PC-3 (cell line): ENCODE data around the gene OTOF. TPM values are rescaled to one million over a fixed set of nuclear protein-coding genes. Genes with fewer than 3 reads are reported as not detected.

Source experiments
- ATAC-seq: fragments of 200-7000 bp; cut with Tn5 transposase; 2 replicates; pipeline ENCODE4 v1.9.1; 2020; ENCODE audit warnings: mild to moderate bottlenecking, moderate library complexity
- BruUV-seq: library from RNA; stranded (reverse); fragments of 400-500 nt; replicated peaks from 2 replicates; lab custom pipeline; 2021; lab: Mats Ljungman, UMichigan
- CTCF ChIA-PET: fragments of 300-600 bp; sonication (Branson Sonifier 250); formaldehyde crosslinking; loops from one replicate; lab custom pipeline; 2022; ENCODE audit warnings: antibody characterized with exemption; lab: Charles Lee
- POLR2A ChIA-PET: fragments of 300-600 bp; sonication (Branson Sonifier 250); formaldehyde crosslinking; loops from one replicate; lab custom pipeline; 2022; ENCODE audit warnings: antibody characterized with exemption; ENCODE audit not compliant: unreplicated experiment; lab: Charles Lee
- DNase-seq: peaks from one replicate; pipeline ENCODE4 v3.0.0-alpha.2; 2015
- H2AFZ ChIP-seq: fragments of 300-600 bp; sonication (generic); 2 replicates; pipeline ENCODE4 v1.6.0; 2016; ENCODE audit warnings: antibody characterized with exemption, low read length
- H3F3A ChIP-seq: fragments of 300-600 bp; sonication (generic); one replicate; pipeline ENCODE4 v1.6.0; 2017; ENCODE audit warnings: antibody characterized with exemption, low read length, control low read depth, mild to moderate bottlenecking; ENCODE audit not compliant: unreplicated experiment
- H3K27ac ChIP-seq: fragments of 300-600 bp; sonication (generic); 2 replicates; pipeline ENCODE4 v1.5.1; 2016; ENCODE audit warnings: mild to moderate bottlenecking, low read length
- H3K27me3 ChIP-seq: fragments of 300-600 bp; sonication (generic); 2 replicates; pipeline ENCODE4 v1.6.1; 2016; ENCODE audit warnings: low read length, mixed read lengths
- H3K36me3 ChIP-seq: fragments of 300-600 bp; sonication (generic); 2 replicates; pipeline ENCODE4 v1.6.1; 2016; ENCODE audit warnings: low read depth, mixed run types, low read length, mixed read lengths
- H3K4me1 ChIP-seq: fragments of 300-600 bp; sonication (generic); 2 replicates; pipeline ENCODE4 v1.5.1; 2016; ENCODE audit warnings: low read length; ENCODE audit not compliant: insufficient read depth
- H3K4me2 ChIP-seq: fragments of 300-600 bp; sonication (generic); 2 replicates; pipeline ENCODE4 v1.6.0; 2016; ENCODE audit warnings: low read length
- H3K4me3 ChIP-seq: fragments of 300-600 bp; sonication (generic); 2 replicates; pipeline ENCODE4 v1.5.1; 2016; ENCODE audit warnings: mild to moderate bottlenecking, low read length, mixed read lengths
- H3K79me2 ChIP-seq: fragments of 300-600 bp; sonication (generic); 2 replicates; pipeline ENCODE4 v1.6.1; 2017; ENCODE audit warnings: low read length, mixed read lengths
- H3K9ac ChIP-seq: fragments of 300-600 bp; sonication (generic); 2 replicates; pipeline ENCODE4 v1.6.0; 2016; ENCODE audit warnings: mild to moderate bottlenecking, low read length
- H3K9me2 ChIP-seq: fragments of 300-600 bp; sonication (generic); replicated peaks from 2 replicates; pipeline ENCODE4 v1.6.1; 2016; ENCODE audit warnings: mixed run types, low read length, mixed read lengths
- H3K9me3 ChIP-seq: fragments of 300-600 bp; sonication (generic); 2 replicates; pipeline ENCODE4 v1.6.1; 2016; ENCODE audit warnings: low read length, mixed read lengths
- H4K20me1 ChIP-seq: fragments of 300-600 bp; sonication (generic); 2 replicates; pipeline ENCODE4 v1.6.1; 2016; ENCODE audit warnings: low read length, mixed read lengths
- CTCF ChIP-seq: fragments of 300-600 bp; sonication (generic); conservative IDR thresholded peaks from 2 replicates; pipeline ENCODE4 v1.5.1; 2017; ENCODE audit warnings: antibody characterized with exemption, low read depth, mild to moderate bottlenecking, low read length
- EZH2 ChIP-seq: fragments of 300-600 bp; sonication (generic); IDR thresholded peaks from one replicate; pipeline ENCODE4 v1.6.1; 2017; ENCODE audit warnings: antibody characterized with exemption, mild to moderate bottlenecking, low read length; ENCODE audit not compliant: unreplicated experiment
- EZH2phosphoT487 ChIP-seq: fragments of 300-600 bp; sonication (generic); IDR thresholded peaks from 2 replicates; pipeline ENCODE4 v1.6.1; 2018; ENCODE audit warnings: mild to moderate bottlenecking, antibody characterized with exemption, low read length, borderline replicate concordance
- intact Hi-C: fragments of 100-400 bp; cut with micrococcal nuclease; formaldehyde crosslinking; loops from 2 replicates; pipeline ENCODE4 v1.9.0; 2023
- total RNA-seq: library from RNA; depleted of rRNA; stranded (reverse); fragments of >200 nt; gene quantifications from 2 replicates; pipeline ENCODE4 v1.2.3, GENCODE V29; 2014

The OTOF gene
- total RNA-seq, 1 experiment from 2014 or later: not detected

DNA sequence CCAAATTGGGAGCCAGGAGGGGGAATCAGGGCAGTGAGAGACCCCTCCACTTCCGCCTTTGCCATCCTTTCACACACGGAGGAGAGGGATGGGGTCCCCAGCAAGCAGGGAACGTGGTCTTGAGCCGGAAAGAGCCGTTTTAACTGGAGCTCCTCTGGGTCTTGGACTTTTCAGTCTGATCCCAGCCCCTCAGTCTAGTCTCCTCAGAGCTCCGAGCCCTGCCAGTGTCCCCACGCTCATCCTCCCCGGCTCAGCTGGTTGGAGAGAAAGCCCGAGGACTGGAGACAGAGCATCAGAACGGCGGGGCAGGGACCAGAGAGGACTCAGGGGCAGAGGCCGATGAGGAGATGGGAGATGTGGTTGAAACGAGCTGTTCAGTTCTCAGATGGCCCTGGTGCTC lies 26.1 kb upstream of the OTOF start:
- H3K79me2 ChIP-seq: no peaks in the 10 kb centered on the region
- no peak overlapping the region; the same call in 1 of the 2 replicates for H3K4me2 ChIP-seq
- no peaks in the 10 kb centered on the region for H3K4me1 ChIP-seq
- TF ChIP-seq EZH2: no peak
- TF ChIP-seq EZH2phosphoT487: no peak
- no peak for TF ChIP-seq CTCF
- H4K20me1 ChIP-seq: no peaks in the 10 kb centered on the region
- POLR2A ChIA-PET: no interaction called here
- H3K9me3 ChIP-seq: no peaks in the 10 kb centered on the region
- no peak overlapping the region for H3K27ac ChIP-seq
- H2AFZ ChIP-seq: peak overlapping the region; percentile 35; the same call in 1 of the 2 replicates
- intact Hi-C loops: no loop called here
- H3K9ac ChIP-seq: no peak overlapping the region
- no peak for ATAC-seq
- no peaks in the 10 kb centered on the region for H3K36me3 ChIP-seq
- CTCF ChIA-PET: no interaction called here
- no TSS peak for BruUV-seq
- no peak overlapping the region; the same call in 1 of the 2 replicates for H3K4me3 ChIP-seq
- H3F3A ChIP-seq: no peaks in the 10 kb centered on the region
- peaks cover 22% of the 10 kb centered on the region for H3K27me3 ChIP-seq
- no peak for DNase-seq
- no peaks in the 10 kb centered on the region for H3K9me2 ChIP-seq

GRCh38 chr2:26503231-26503880 lies 25.4 kb upstream of the OTOF start:
- ChIA-PET POLR2A (no interaction called here), CTCF (no interaction called here)
- no peaks in the 10 kb centered on the region for H3K36me3 ChIP-seq
- intact Hi-C loops: no loop called here
- no peaks in the 10 kb centered on the region for H3K4me1 ChIP-seq
- H3F3A ChIP-seq: no peaks in the 10 kb centered on the region
- no peaks in the 10 kb centered on the region for H4K20me1 ChIP-seq
- no peaks in the 10 kb centered on the region for H3K9me2 ChIP-seq
- no peaks in the 10 kb centered on the region for H3K79me2 ChIP-seq
- H3K9ac ChIP-seq: no peak overlapping the region
- DNase-seq: peak; percentile 66
- H3K27me3 ChIP-seq: peaks cover 21% of the 10 kb centered on the region; the same call in 1 of the 2 replicates
- ATAC-seq: peak; percentile 85
- TF ChIP-seq CTCF (peak; percentile 86), EZH2 (no peak)
- peak overlapping the region; percentile 35 for H2AFZ ChIP-seq
- H3K27ac ChIP-seq: no peak overlapping the region
- peak overlapping the region; percentile 76 for H3K4me2 ChIP-seq
- BruUV-seq: no TSS peak
- H3K4me3 ChIP-seq: peak overlapping the region; percentile 35; the same call in 1 of the 2 replicates
- H3K9me3 ChIP-seq: no peaks in the 10 kb centered on the region

- BruUV-seq: no TSS peak
- no peak for ATAC-seq
- POLR2A ChIA-PET: no interaction called here
- H3K9me2 ChIP-seq: no peaks in the 10 kb centered on the region
- H4K20me1 ChIP-seq: no peaks in the 10 kb centered on the region
- no peaks in the 10 kb centered on the region for H3K36me3 ChIP-seq
- H3K4me1 ChIP-seq: no peaks in the 10 kb centered on the region
- H3K79me2 ChIP-seq: no peaks in the 10 kb centered on the region
- peaks cover 31% of the 10 kb centered on the region for H3K27me3 ChIP-seq
- no peak overlapping the region for H3K4me2 ChIP-seq
- no peaks in the 10 kb centered on the region for H3K9me3 ChIP-seq
- no peak for DNase-seq
- no peaks in the 10 kb centered on the region for H3F3A ChIP-seq
- no peak overlapping the region for H3K9ac ChIP-seq
- intact Hi-C loops: no loop called here
- no peak overlapping the region for H3K27ac ChIP-seq
- CTCF ChIA-PET: no interaction called here
- no peak for TF ChIP-seq EZH2
- TF ChIP-seq CTCF: no peak
- no peak for TF ChIP-seq EZH2phosphoT487
- H2AFZ ChIP-seq: no peak overlapping the region
- H3K4me3 ChIP-seq: no peak overlapping the region
These were observed 22.5 kb upstream of the OTOF start for GRCh38 chr2:26500406-26500805.
